ENCODE results near the gene GNPDA1.
A peak's percentile ranks its signal among the peaks of the same experiment; 100 is the strongest.

The GNPDA1 gene

DNA sequence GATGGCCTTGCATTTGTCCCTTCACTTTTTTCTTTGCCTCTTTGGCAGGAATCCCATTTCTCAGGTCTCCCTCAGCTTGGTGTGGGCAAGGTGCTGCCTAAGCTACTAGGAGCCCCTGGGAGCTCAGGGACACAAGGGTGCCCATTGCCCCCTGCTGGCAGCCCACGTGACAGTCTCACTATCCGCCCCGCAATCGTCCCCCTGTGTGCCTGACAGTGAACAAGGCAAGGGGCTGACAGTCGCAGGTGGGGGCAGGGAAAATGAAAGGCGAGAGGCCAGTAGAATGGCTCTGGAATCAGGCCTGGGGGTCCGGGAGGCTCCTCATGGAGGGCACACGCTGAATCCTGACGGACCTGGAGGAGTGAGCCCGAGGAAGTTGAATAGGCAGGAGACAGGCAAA lies 52.8 kb downstream of the GNPDA1 start:
- peaks cover 39% of the 10 kb centered on the region for H3K4me1 Mint-ChIP-seq (ENCODE audit: low read depth)
- no peaks in the 10 kb centered on the region for H3K27me3 Mint-ChIP-seq
- peaks cover 2% of the 10 kb centered on the region for H3K36me3 Mint-ChIP-seq
- no peaks in the 10 kb centered on the region for H3K9me3 Mint-ChIP-seq (ENCODE audit: low read depth)
- no peak overlapping the region for H3K4me3 Mint-ChIP-seq
- no peak overlapping the region for H3K27ac Mint-ChIP-seq

GRCh38 chr5:141958546-141959172 lies 54.2 kb downstream of the GNPDA1 start:
- H3K4me3 Mint-ChIP-seq: peak overlapping the region; percentile 56
- peaks cover 4% of the 10 kb centered on the region for H3K36me3 Mint-ChIP-seq
- H3K9me3 Mint-ChIP-seq (ENCODE audit: low read depth): no peaks in the 10 kb centered on the region
- H3K27me3 Mint-ChIP-seq: no peaks in the 10 kb centered on the region
- H3K27ac Mint-ChIP-seq: peak overlapping the region; percentile 19
- H3K4me1 Mint-ChIP-seq (ENCODE audit: low read depth): peaks cover 39% of the 10 kb centered on the region

- peak within 1 kb of the TSS; percentile 56 for H3K4me3 Mint-ChIP-seq
These were observed 54.7 kb downstream of the GNPDA1 start, which contains the start of gene PCDH12 for GRCh38 chr5:141958113-141958512. TSS of gene PCDH12 (minus strand) at chr5:141958202. CDS start at chr5:141957851, 351 bp downstream.

DNA sequence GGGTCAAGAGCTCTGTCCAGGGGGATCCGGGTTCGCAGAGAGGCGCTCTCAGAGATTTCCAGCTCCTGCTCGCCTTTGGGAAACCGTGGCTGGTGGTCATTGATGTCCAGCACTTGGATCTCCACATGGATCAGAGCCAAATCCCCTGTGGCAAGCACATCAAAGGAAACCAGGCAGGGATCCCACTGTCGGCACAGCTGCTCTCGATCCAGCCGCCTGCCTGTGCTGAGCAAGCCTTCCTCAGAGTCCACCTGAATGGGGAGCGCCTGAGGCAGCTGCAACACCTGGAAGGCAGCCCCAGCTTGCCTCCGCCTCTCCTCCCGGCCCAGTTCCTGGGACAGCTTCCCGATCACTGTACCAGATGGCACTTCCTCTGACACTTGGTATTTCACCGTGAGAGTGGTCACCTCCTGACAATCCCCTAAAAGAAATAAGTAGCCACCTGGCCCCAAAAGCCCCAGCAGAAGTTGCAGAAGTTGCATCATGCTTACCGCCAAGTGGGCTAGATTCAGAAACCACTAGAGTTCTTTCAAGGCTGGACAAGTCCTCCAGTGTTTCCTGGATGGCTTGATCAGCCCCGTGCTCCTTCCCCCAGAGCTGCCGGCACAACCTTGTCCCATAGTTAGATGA lies 55.3 kb downstream of the GNPDA1 start:
- Mint-ChIP-seq H3K4me3 (peak overlapping the region; percentile 17), H3K36me3 (peaks cover 4% of the 10 kb centered on the region), H3K27me3 (no peaks in the 10 kb centered on the region), H3K27ac (no peak overlapping the region), H3K9me3 (ENCODE audit: low read depth) (no peaks in the 10 kb centered on the region), H3K4me1 (ENCODE audit: low read depth) (peaks cover 37% of the 10 kb centered on the region)

More at GRCh38 chr5:141958113-141958512, 54.7 kb downstream of the GNPDA1 start, which contains the start of gene PCDH12:
- Mint-ChIP-seq H3K27ac (peak within 1 kb of the TSS; percentile 19), H3K9me3 (ENCODE audit: low read depth) (no peaks in the 10 kb centered on the region), H3K4me1 (ENCODE audit: low read depth) (peaks cover 39% of the 10 kb centered on the region), H3K36me3 (peaks cover 4% of the 10 kb centered on the region), H3K27me3 (no peaks in the 10 kb centered on the region)

DNA sequence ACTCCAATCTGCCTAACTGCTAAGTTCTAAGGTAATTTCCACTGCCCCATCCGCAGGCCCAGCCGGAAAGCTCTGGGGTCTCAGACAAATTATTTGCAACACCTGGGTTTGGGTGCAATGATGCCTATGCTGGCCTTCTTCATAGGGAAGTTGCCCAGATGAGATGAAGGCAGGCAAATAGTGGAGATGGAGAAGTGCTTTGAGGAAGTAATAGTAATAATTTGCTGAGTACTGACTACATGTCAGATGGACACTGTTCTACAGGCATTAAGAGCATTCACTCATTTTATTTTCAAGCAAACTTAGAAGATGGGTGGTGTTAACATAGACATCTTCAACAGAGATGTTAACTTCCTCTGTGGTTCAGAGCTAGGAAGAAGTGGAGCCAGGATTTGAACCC lies 58.6 kb downstream of the GNPDA1 start:
- Mint-ChIP-seq H3K9me3 (ENCODE audit: low read depth) (no peaks in the 10 kb centered on the region), H3K27ac (no peak overlapping the region), H3K27me3 (no peaks in the 10 kb centered on the region), H3K4me1 (ENCODE audit: low read depth) (peaks cover 28% of the 10 kb centered on the region), H3K4me3 (no peak overlapping the region), H3K36me3 (peaks cover 8% of the 10 kb centered on the region)

DNA sequence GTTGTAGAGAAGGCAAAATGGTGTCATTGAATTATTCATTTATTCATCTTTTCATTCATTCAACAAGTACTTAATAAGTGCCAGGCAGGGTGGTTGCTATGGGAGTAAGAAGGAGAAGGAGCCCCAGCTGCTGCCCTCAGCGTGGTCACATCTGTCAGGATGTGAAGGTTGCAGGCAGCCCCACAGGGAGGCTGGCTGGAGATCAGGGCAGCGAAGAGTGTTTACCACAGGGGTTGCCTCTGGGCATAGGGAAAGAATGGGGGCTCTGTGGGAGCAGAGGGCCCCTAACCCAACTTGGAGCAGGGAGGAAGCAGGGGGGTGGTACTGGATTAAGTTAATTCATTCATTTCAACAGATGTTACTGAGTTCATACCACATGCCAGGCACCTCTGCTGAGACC lies 60.8 kb downstream of the GNPDA1 start:
- Mint-ChIP-seq H3K27ac (no peak overlapping the region), H3K27me3 (no peaks in the 10 kb centered on the region), H3K36me3 (peaks cover 8% of the 10 kb centered on the region), H3K9me3 (ENCODE audit: low read depth) (no peaks in the 10 kb centered on the region), H3K4me1 (ENCODE audit: low read depth) (peaks cover 12% of the 10 kb centered on the region), H3K4me3 (no peak overlapping the region)

DNA sequence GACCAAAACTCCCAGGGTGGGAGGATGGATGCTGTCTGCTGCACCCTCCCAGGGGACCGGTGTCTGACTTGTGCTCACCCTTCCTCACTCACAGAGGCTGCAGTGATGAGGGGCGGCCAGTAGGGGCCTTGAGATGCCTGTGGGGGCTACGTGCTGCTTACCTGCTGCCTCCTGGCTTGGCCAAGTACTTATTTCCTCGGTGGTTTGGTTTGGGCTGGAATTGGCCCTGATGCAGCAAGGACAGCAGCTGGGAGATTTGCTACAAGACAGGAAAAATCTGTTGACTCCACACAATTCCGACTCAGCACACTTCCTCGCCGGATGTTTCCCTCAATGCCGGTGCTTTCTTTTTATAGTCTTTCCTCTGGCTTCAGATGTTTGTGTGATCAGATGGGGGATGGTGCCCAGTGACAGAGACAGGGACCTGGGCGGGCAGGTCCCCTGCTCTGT lies 61.5 kb downstream of the GNPDA1 start:
- peak overlapping the region; percentile 34 for H3K27ac Mint-ChIP-seq
- H3K4me3 Mint-ChIP-seq: no peak overlapping the region
- peaks cover 7% of the 10 kb centered on the region for H3K36me3 Mint-ChIP-seq
- H3K27me3 Mint-ChIP-seq: no peaks in the 10 kb centered on the region
- H3K9me3 Mint-ChIP-seq (ENCODE audit: low read depth): no peaks in the 10 kb centered on the region
- peaks cover 12% of the 10 kb centered on the region for H3K4me1 Mint-ChIP-seq (ENCODE audit: low read depth)

All from activated naive CD8-positive, alpha-beta T cell (primary cell).